Measurements from ENCODE around the gene EVA1B.

EVA1B gene, protein sequence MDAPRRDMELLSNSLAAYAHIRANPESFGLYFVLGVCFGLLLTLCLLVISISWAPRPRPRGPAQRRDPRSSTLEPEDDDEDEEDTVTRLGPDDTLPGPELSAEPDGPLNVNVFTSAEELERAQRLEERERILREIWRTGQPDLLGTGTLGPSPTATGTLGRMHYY

DNA sequence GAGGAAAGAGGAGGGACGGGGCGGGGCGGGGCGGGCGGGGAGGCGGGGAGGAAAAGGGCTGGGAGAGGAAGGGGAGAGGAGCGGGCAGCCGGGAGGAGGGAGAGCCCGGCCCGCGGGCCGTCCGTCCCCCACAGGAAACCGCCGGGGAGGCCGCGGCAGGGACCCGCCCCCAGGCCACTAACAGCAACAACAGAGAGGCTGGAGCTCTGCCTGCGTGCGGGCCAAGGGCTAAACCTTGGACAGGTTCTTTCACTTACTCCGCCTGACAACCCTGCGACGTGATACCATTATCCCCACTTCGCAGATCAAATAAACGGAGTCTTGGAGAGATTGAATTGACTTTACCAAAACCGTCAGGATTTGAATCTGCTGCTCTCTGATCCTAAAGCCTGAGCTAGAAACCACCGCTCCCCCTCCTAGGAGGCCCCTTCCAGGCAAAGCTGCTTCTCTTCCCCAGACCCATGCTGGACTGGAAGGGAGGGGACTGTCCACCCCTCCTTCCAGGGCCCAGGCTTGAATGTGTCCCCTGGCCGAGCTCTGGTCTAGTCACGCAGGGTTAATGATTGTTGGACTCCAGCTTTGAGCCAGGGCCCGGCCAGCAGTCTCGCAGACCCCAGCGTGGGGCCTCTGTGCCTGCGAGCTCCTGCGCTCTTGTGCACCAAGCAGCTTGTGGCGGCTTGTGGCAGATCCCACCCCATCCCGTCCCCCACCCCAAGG is at the start of gene EVA1B:
Gene EVA1B, minus strand, starts transcription at position 10 of the 717 bp plus-strand sequence. CDS start 608 bp downstream, outside the sequence.
- no peak for DNase-seq (ENCODE audit: low spot score)

DNA sequence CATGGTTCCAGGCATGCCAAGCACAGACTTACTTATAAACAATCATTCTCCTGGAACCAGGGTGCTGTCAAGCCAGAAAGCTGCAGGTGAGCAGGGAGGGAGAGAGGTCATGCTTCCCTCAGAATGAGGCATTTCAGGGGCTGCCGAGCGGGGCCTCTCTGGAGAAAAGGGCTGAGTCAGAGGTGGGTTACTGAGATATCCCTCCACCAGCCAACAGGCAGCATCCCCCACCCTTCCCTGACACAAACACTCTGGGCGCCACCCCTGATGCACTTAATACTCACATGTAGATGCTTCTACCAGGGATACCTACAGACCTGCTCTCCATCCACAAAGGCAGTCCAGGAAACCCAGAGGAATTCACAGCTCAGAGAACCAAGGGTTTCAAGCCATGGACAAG is 49.2 kb upstream of the EVA1B start:
- DNase-seq (ENCODE audit: low spot score) = peak; percentile 29

GRCh38 chr1:36369061-36369861 is 45.8 kb upstream of the EVA1B start:
- peak; percentile 88 for DNase-seq (ENCODE audit: low spot score)

DNA sequence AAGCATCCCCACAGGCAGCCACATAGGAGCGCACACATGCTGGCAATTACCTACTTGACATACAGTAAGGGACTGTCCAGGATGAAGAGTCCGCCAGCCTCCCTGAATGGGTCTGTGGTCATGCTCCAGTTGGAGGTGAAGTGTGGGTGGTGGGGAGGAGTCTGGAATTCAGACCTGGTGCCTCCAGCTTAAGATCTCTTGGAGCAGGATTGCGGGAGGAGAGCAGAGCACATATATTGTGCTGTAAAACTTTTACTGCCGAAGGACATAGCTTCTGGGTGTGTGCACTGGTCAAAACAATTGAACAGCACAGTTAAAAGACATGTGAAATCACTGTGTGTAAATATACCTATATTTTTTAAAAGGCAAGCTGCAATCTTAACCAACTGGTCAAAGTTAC is 44.4 kb upstream of the EVA1B start:
- DNase-seq (ENCODE audit: low spot score) = no peak

DNA sequence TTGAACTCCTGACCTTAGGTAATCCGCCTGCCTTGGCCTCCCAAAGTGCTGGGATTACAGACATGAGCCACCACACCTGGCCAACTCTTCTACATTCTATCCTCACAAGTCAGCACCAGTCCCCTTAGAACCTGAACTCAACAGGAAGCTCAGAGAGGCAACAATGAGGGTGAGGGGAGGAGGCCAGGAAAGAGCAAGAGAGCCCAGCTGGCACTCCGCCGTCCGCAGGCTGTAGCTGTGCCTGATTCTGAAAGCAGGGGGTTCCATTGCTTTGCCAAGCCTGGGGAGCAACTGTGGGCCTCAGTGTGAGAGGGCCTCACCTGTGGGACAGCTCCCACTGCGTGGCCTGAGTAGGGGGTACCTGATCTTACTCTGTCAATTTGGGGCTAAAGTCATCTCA is 43.6 kb upstream of the EVA1B start:
- DNase-seq (ENCODE audit: low spot score) = no peak

DNA sequence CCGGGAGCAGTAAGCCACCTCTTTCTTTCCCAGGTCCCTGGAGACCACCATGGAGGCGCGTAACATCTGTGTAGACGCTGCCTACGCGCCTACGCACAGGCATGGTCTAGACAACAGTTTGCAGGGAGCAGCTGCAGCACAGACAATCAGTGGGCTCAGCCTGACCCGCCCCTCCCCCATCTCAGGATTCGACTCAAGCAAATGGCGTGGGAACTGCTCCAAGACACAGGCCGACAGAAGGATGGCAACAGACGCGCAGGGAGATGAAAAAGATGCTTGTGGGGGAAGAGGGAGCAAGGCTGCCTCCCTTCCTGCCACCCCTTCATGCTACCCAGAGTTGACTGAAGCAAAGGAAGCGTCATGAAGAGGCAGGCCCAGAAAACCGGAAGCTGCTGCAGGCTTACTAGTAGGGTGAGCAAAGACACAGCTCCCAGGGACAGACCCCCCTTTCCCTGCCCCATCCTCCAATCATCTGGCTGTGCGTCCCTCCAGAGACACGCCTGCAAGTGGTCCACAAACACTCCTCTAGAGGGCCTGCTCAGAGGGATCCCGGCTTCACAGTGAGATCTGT is 42.7 kb upstream of the EVA1B start:
- DNase-seq (ENCODE audit: low spot score) = no peak

GRCh38 chr1:36365381-36365780 is 41.9 kb upstream of the EVA1B start:
- DNase-seq (ENCODE audit: low spot score) = peak; percentile 32

DNA sequence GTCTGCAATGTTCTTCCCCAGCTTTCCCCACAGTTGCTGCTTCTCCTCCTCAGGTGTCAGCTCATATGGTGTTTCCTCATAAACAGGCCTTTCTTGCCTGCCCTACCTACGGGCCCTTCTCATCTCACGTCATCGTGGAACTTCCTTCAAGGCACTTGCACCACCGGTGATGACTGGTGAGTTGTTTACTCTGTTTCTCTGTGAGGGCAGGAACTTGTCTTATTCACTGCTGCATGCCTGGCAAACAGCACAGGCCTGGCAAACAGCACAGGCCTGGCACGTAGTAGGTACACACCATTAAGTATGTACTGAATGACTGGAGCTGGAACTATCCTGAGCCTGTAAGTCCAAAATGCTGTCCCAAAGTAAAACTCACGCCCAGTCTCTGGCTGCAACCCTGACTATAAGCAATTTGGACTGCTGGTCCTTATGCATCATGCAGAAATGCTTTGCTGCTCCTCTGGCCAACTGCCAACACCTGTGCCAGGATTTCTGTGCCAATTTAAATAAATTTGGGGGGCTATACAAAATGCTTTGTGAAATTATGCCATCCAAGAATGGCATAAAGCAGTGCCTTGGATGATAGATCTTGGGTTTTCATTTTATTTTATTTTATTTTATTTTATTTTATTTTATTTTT is 36.6 kb upstream of the EVA1B start:
- no peak for DNase-seq (ENCODE audit: low spot score)

- no peak for DNase-seq (ENCODE audit: low spot score)
Measured at GRCh38 chr1:36359383-36359782, 35.9 kb upstream of the EVA1B start.

DNA sequence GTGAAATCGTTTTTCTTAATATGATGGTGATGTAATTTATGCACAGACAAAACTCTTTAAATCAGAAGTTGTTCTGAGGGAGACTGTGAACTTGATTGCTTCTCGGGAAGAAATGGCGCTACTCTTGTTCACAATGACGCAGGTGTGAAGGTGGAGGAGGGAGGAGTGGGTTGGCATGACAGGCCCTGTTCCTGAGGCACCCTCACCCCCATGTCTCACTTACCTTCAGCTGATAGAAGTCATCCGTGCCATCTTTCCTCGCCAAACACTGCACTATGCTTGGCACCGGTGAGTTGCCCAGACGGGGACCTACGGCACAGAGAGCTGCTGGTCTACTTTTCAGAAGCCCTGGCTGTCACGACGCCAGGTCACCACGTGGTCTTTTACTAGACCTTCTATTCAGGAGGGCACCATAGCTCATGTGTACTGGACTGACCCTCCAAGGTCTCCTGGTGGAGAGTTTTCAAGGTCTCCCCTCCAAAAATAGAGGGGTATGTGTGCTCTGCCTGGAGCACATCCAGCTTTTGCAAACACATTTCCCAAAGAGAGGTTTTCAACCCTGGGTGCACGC is 35.2 kb upstream of the EVA1B start:
- no peak for DNase-seq (ENCODE audit: low spot score)

DNA sequence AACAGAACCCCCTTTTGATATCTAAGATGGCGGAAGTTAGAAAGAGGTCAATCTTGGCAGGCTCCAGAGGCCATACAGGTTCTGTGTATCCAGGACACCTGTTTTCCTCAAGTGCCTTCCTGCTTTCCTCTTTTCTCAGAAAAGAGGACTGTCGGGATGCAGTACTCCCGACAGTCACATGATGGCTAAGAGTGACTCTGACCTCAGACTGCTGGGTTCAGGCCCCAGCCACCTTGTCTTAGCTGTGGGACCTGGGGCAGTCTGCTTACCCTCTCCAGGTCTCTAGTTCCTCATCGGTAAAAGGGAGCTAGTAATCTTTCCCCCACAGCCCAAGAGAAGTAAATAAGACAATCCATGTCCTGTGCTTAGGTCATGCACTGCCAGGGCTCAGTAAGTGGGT is 32.4 kb upstream of the EVA1B start:
- DNase-seq (ENCODE audit: low spot score) = no peak

GRCh38 chr1:36354486-36354885 is 31.0 kb upstream of the EVA1B start:
- no peak for DNase-seq (ENCODE audit: low spot score)

- DNase-seq (ENCODE audit: low spot score) = no peak
Measured at GRCh38 chr1:36352910-36353878, 29.7 kb upstream of the EVA1B start.

DNA sequence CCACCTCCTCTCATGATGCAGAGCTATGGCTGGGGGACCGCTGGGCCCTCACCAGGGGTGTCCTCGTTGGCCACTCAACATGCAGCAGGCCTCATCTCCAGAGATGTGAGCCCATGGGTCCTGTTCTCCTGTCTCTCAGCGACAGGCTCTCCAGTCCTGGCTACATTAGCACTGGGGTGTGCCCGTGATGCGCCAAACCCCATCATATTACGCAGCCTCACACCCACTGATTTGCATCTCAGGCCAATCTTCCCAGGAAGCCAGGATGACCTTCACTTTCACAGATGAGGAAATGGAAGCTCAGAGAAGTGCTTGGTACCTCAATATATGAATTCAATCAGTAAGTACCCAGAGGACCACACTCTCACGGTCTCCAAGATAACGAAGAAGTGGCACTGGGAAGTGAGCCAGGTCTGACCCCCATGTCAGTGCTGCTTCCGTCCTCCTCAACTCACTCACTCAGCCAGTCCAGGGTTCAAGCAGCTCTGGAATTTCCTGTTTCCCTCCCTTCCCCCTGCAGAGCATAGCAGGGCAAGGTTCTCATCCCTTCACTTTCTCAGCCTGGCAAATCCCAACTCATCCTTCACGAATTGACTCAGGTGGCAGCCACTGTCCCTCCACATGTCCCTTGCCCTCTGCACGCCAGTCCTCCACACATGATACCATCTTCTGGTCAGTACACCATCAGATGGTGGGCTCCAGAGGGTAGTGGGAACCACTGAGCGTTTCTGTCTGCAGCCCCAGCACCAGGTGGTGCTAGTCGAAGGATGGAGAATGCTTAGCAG is 28.9 kb upstream of the EVA1B start:
- DNase-seq (ENCODE audit: low spot score) = no peak

GRCh38 chr1:36351227-36351977 is 28.0 kb upstream of the EVA1B start:
- no peak for DNase-seq (ENCODE audit: low spot score)

GRCh38 chr1:36350659-36351226 is 27.3 kb upstream of the EVA1B start:
- DNase-seq (ENCODE audit: low spot score) = no peak

DNA sequence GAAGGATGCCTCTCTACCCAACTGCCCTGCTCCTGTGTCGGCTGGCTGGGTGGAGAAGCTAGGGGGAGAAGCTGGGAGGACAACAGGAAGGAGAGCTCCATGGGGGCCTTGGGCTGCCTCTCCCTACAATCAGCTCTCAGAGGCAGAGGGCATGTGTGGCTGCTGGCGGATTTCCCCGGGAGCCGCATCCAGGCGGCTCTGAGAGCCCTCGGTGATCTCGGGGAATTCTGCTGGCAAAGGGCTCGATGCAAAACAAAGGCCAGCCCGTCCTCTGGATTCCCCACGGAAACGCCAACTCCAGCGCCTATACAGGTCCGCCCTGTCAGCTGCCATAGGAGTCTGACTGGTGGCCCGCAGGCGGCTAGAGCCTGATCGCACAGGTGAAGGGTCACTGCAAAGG is 26.4 kb upstream of the EVA1B start:
- DNase-seq (ENCODE audit: low spot score) = no peak

- no peak for DNase-seq (ENCODE audit: low spot score)
Measured at GRCh38 chr1:36349241-36349671, 25.8 kb upstream of the EVA1B start.

All from hematopoietic multipotent progenitor cell treated with erythropoietin and hydrocortisone succinate and interleukin-3 and kit ligand, for 15 days (in vitro differentiated cells).